RWPE1 (cell line): ENCODE measurements around the gene GRIN2A.

Experiments
- CTCF ChIA-PET: fragments of 350-600 bp; sonication (Branson Sonifier 250); formaldehyde crosslinking; extraction: SDS; loops from one replicate; lab custom pipeline; 2021; lab: Yijun Ruan, JAX
- POLR2A ChIA-PET: fragments of 400-600 bp; formaldehyde crosslinking; extraction: SDS; loops from one replicate; lab custom pipeline; 2020; ENCODE audit warnings: antibody characterized with exemption; ENCODE audit not compliant: low non-redundant PET; lab: Yijun Ruan, JAX
- DNase-seq: peaks from one replicate; pipeline ENCODE4 v3.0.0; 2012; ENCODE audit warnings: low spot score
- H3K27ac ChIP-seq: fragments of 450-650 bp; 2 replicates; pipeline ENCODE4 v1.5.1; 2017
- CTCF ChIP-seq: fragments of 450-650 bp; conservative IDR thresholded peaks from 2 replicates; pipeline ENCODE4 v1.5.1; 2017; ENCODE audit warnings: low read depth, mild to moderate bottlenecking

GRIN2A gene

GRCh38 chr16:9772526-9773225, 409.6 kb downstream of the GRIN2A start:
- ChIA-PET CTCF (no interaction called here), POLR2A (no interaction called here)
- H3K27ac ChIP-seq: no peak overlapping the region
- no peak for DNase-seq
- no peak for TF ChIP-seq CTCF

GRCh38 chr16:9766891-9767290, 415.3 kb downstream of the GRIN2A start:
- ChIA-PET CTCF (no interaction called here), POLR2A (no interaction called here)
- DNase-seq: no peak
- no peak for TF ChIP-seq CTCF
- no peak overlapping the region for H3K27ac ChIP-seq

GRCh38 chr16:9763505-9763904, 418.7 kb downstream of the GRIN2A start:
- no peak for TF ChIP-seq CTCF
- ChIA-PET POLR2A (no interaction called here), CTCF (no interaction called here)
- DNase-seq: no peak
- no peak overlapping the region for H3K27ac ChIP-seq

GRCh38 chr16:9761870-9762269, 420.4 kb downstream of the GRIN2A start:
- no peak overlapping the region for H3K27ac ChIP-seq
- no peak for DNase-seq
- no peak for TF ChIP-seq CTCF
- CTCF ChIA-PET: interaction anchor here (0.6 kb wide), 1 partner anchor 15 kb away, joined by 3 read pairs; no protein-coding TSS in a partner anchor
- POLR2A ChIA-PET: no interaction called here

GRCh38 chr16:9757687-9758086, 424.5 kb downstream of the GRIN2A start:
- DNase-seq: no peak
- CTCF ChIA-PET: interaction anchor here (0.8 kb wide), 1 partner anchor 19 kb away, joined by 4 read pairs; no protein-coding TSS in a partner anchor
- POLR2A ChIA-PET: no interaction called here
- TF ChIP-seq CTCF: no peak
- H3K27ac ChIP-seq: no peak overlapping the region

- POLR2A ChIA-PET: no interaction called here
- DNase-seq: no peak
- no peak for TF ChIP-seq CTCF
- H3K27ac ChIP-seq: no peak overlapping the region
- CTCF ChIA-PET: interaction anchor here (0.7 kb wide), 1 partner anchor 1429 kb away, joined by 7 read pairs; no protein-coding TSS in a partner anchor
These were observed 425.8 kb downstream of the GRIN2A start for GRCh38 chr16:9756434-9756833.
